8988T (cell line): ENCODE data around the gene ARL5C.
"Not testable (repeated sequence)": the region's sequence is repeated elsewhere in the genome, so short reads cannot be mapped to it uniquely, and the experiment has no call there.

Source experiments
- DNase-seq: peaks from one replicate; pipeline ENCODE4 v3.0.0; 2011

Gene ARL5C

GRCh38 chr17:39194089-39194984, 28.4 kb upstream of the ARL5C start:
- peak; percentile 89 for DNase-seq

- no peak for DNase-seq
These were observed 27.4 kb upstream of the ARL5C start for GRCh38 chr17:39193346-39193745.

DNA sequence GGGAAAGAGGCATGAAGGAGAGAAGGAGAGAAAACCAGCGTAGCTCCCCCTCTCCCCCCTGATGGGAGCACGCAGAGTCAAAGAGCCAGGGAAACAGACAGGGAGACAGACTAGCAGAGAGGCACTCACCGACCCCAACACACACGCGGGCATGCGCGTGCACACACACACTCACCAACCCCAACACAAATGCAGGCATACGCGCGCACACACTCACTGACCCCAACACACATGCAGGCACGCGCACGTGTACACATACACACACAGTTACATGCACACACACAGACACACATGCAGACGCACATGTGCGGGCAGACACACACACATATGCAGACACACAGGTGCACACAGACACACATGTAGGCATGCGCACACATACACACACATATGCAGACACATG, 26.9 kb upstream of the ARL5C start:
- DNase-seq, result no peak

GRCh38 chr17:39191750-39192510, 26.0 kb upstream of the ARL5C start:
- no peak for DNase-seq

- no peak for DNase-seq
These were observed 21.3 kb upstream of the ARL5C start for GRCh38 chr17:39187152-39187830.

DNA sequence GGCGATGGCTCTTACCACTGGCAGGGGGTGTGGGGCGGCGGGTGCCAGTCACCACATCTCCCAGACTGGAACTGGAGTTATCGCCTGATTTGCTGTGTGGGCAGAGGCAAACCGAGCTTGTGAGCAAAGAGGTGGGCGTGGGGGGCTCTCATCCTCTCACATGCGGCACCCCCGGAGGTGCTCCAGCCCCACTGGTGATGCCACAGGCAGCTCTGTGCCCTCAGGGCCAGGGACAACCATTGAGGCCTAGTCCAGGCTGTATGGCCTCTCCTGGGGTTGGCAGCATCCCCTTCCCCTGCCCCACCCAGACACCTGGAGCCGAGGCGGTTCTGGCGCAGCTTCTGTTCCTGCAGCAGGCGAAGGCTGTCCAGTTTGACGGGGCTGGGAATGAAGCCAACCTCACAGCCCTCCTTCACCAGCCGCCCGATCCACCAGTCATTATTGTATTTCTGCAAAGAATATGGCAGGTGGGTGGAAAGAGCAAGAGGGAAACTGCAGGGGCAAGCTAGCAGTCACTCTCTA, 20.6 kb upstream of the ARL5C start:
- DNase-seq, result no peak

GRCh38 chr17:39183720-39184119, 17.8 kb upstream of the ARL5C start:
- no peak for DNase-seq

DNA sequence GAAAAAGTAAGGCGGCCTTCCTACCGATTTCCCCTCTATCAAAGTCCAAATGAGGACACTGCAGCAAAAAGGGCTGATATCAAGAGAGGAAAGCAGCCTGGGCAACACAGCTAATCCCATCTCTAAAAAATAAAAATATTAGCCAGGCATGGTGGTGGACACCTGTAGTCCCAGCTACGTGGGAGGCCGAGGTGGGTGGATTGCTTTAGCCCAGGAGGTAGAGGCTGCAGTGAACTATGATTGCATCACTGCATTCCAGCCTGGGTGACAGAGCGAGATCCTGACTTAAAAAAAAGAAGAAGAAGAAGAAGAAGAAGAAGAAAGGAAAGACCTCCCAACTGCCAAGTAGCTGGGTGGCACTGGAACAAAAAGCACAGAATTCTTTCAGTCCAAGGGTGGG, 17.1 kb upstream of the ARL5C start:
- no peak for DNase-seq

- DNase-seq, result no peak
These were observed 15.3 kb upstream of the ARL5C start for GRCh38 chr17:39181303-39181702.

GRCh38 chr17:39178536-39178935, 12.6 kb upstream of the ARL5C start:
- DNase-seq, result no peak

DNA sequence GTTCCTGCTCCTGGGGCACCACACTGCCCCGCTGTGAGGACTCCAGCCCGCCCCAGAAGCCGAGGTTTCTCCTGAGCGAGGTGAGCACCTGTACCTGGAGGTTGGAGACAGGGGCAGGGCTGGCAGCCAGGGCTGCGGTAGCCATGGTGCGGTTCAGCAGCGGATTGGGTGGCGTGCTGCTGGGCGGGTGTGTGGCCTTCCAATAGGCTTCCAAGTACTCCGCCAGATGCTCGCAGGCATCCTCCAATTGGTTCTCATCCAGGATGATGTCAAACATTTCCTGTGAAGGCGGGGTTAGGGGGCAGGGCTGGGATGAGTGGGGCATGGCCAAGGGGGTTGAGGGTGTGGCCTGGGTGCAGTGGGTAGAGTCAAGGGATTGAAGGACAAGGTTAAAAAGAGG, 11.3 kb upstream of the ARL5C start:
- DNase-seq, result no peak

DNA sequence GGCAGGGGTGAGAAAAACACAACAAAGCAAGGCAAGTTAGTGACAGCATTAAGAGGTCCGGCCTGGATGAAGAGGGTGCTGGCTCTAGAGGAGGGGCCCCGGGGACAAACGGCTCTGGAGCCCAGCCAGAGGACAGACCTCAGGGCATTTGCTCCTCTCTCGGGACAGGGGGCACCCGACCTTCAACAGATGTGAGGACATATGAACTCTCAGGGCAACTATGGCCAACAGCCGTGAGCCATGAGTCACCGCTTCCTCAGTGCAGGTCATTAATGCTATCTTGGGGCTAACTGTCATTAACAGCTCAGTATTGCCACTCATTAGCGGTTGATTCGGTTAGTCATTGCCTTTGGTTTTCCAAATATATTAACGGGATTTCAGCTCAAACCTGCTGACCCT, 9.7 kb upstream of the ARL5C start:
- no peak for DNase-seq

GRCh38 chr17:39174920-39175694, 9.1 kb upstream of the ARL5C start:
- DNase-seq, result peak; percentile 76

DNA sequence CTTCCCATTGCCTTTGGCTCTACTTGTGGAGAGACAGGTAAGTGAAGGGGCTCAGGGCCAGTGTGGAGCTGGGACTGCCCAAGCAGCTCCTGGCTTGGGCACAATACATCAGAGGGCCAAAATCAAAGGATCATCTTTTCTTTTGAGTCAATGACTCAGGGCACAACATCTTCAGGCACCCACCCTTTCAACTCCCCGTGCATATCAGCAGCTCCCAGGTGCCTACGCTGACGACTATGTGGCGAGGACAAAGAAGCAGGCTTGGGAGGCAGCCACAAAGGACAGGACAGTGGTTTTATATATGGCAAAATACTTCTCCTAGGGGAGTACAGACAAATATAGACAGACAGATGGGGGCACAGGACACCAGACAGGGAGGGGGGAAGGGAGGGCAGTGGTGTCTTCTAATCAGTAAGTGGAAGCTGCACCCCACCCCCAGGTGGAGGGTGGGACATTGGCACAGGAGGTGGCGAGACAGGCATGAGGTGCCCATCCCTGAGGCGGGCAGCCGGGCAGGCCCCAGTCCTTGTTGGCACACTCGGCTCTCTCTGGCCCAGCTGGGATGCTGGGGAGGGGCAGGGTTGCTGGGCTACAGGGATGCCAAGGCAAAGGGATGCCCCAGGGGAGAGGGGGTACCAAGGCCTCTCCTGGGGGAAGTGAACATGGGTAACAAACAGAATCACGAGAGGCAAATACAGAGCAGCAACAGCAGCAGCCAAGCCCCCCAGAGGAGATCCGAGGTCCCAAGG, 7.7 kb upstream of the ARL5C start:
- no peak for DNase-seq

- no peak for DNase-seq
These were observed 7.1 kb upstream of the ARL5C start for GRCh38 chr17:39173080-39173479.

DNA sequence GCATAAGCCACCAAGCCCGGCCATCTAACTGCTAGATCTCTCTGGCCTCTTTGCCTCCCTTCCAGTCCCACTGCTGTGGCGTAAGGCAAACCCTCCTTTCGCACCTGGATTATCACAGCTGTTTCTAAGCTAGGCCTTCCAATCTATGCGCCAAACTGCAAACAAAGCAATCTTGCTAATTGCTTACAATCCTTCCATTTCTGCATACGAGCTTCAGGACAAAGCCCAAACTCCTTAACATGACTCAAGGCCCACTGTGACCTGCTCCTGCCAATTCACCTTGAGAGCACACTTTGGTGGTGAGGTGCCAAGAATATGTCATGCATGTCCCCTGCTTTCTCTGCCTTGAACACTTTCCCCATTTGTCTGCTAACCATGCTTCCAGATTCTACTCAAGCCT, 6.0 kb upstream of the ARL5C start:
- no peak for DNase-seq

GRCh38 chr17:39170558-39170957, 4.6 kb upstream of the ARL5C start:
- DNase-seq, result no peak

- no peak for DNase-seq
These were observed 4.1 kb upstream of the ARL5C start for GRCh38 chr17:39170109-39170508.

DNA sequence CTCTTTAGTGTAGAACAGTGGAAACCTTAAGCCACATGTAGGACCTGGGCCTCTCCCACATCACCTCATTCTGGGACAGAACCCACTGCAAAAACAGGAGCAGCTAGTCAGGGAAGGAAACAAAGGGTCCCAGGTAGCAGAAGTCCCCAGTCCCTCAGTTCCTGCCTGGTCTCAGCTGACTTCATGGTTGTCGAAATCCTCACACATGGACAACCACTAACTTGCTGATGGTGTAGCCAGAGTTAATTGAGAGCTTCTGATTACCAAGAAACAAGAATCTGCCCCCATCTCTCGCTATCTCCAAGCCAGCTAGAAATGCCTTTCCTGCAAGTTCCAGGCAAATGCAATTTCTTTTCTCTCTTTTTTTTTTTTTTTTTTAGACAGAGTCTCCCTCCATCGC, 3.6 kb upstream of the ARL5C start:
- DNase-seq, result no peak

DNA sequence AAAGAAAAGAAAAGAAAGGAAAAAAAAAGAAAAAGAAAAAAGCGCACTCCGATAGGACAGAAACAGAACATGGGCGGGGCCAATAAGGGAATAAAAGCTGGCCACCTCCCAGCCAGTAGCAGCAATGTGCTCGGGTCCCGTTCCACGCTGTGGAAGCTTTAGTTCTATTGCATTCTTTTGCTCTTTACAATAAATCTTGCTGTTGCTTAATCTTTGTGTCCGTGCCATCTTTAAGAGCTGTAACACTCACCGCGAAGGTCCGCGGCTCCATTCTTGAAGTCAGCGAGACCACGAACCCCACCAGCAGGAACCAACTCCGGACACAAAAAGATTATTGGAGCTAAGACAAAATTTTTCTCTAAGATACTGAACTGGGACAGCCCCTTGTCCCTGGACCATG, 3.1 kb upstream of the ARL5C start:
- no peak for DNase-seq

- not testable (repeated sequence) for DNase-seq
These were observed 2.5 kb upstream of the ARL5C start for GRCh38 chr17:39168503-39168902.

- DNase-seq, result no peak
These were observed 1.5 kb upstream of the ARL5C start for GRCh38 chr17:39167476-39167875.
